Activated T-helper 1 cell treated with anti-CD3 and anti-CD28 coated beads, Interleukin-12 subunit alpha, Interleukin-12 subunit beta, Interleukin-2, Interleukin-4 antibody, amounts not matched to agents 30 ng/mL and 10 ng/mL and 1 ng/mL, durations not matched to agents 14 hours and 24 hours and 36 hours (primary cell): ENCODE measurements around the gene MAPKAPK2. TPM values are rescaled to one million over a fixed set of nuclear protein-coding genes. Genes with fewer than 3 reads are reported as not detected.

Experiments
- DNase-seq: peaks from one replicate; pipeline ENCODE4 v3.0.0; 2021; ENCODE audit warnings: low spot score
- H3K27ac Mint-ChIP-seq: one replicate; pipeline ENCODE4 v1.8.0; 2021; ENCODE audit warnings: mild to moderate bottlenecking, mixed read lengths
- H3K27me3 Mint-ChIP-seq: one replicate; pipeline ENCODE4 v1.8.0; 2022; ENCODE audit warnings: mild to moderate bottlenecking, moderate library complexity, mixed read lengths; ENCODE audit not compliant: insufficient read depth
- H3K36me3 Mint-ChIP-seq: one replicate; pipeline ENCODE4 v1.8.0; 2021; ENCODE audit warnings: low read depth, mixed read lengths
- H3K4me1 Mint-ChIP-seq: one replicate; pipeline ENCODE4 v1.8.0; 2021; ENCODE audit warnings: low read depth, mixed read lengths
- H3K4me3 Mint-ChIP-seq: one replicate; pipeline ENCODE4 v1.8.0; 2021; ENCODE audit warnings: mild to moderate bottlenecking, moderate library complexity, mixed read lengths
- H3K9me3 Mint-ChIP-seq: one replicate; pipeline ENCODE4 v1.8.0; 2021; ENCODE audit warnings: mixed read lengths
- intact Hi-C: fragments of 100-400 bp; cut with micrococcal nuclease; formaldehyde crosslinking; loops from one replicate; pipeline ENCODE4 v1.15.1; 2024
- total RNA-seq: library from RNA; stranded (reverse); gene quantifications from 2 replicates; pipeline ENCODE4 v1.2.3, GENCODE V29; 2022

The MAPKAPK2 gene
- total RNA-seq, 1 donor from 2014 or later = 120 TPM

DNA sequence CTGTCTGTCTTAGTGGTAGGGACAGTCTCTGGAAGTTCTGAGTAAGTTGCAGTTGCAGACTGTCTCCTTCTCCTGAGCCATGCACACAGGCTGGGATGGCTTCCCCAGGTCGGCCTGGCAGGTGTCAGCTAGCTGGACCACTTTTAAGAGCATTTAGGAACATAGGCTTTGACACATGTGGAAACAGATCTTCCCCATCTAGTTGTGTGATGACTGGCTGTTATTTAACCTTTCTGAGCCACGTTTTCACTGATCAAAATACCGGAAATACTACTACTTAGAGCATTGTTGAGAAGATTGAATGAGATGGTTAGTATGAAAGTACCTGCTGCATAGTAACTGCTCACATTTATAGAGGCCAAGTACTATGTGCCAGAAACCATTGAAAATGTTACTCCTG is 6.2 kb upstream of the MAPKAPK2 start:
- H3K4me3 Mint-ChIP-seq = no peak overlapping the region

GRCh38 chr1:206679738-206680211 is 4.9 kb upstream of the MAPKAPK2 start:
- Mint-ChIP-seq H3K27ac (peak overlapping the region; percentile 59), H3K4me3 (peak overlapping the region; percentile 27), H3K36me3 (no peaks in the 10 kb centered on the region), H3K4me1 (peaks cover 53% of the 10 kb centered on the region), H3K9me3 (no peaks in the 10 kb centered on the region), H3K27me3 (peaks cover 7% of the 10 kb centered on the region)
- no peak for DNase-seq
- intact Hi-C loops = no loop called here

More for the DNA sequence above, 6.2 kb upstream of the MAPKAPK2 start:
- peak overlapping the region; percentile 21 for H3K27ac Mint-ChIP-seq
- no peaks in the 10 kb centered on the region for H3K36me3 Mint-ChIP-seq
- intact Hi-C loops = no loop called here
- no peak for DNase-seq
- H3K9me3 Mint-ChIP-seq = no peaks in the 10 kb centered on the region
- H3K4me1 Mint-ChIP-seq = peaks cover 41% of the 10 kb centered on the region
- peaks cover 5% of the 10 kb centered on the region for H3K27me3 Mint-ChIP-seq

GRCh38 chr1:206680279-206680678 is 4.4 kb upstream of the MAPKAPK2 start:
- no peaks in the 10 kb centered on the region for H3K9me3 Mint-ChIP-seq
- no peaks in the 10 kb centered on the region for H3K36me3 Mint-ChIP-seq
- H3K27ac Mint-ChIP-seq = peak overlapping the region; percentile 59
- no peak for DNase-seq
- H3K27me3 Mint-ChIP-seq = peaks cover 7% of the 10 kb centered on the region
- H3K4me3 Mint-ChIP-seq = no peak overlapping the region
- peaks cover 53% of the 10 kb centered on the region for H3K4me1 Mint-ChIP-seq
- intact Hi-C loops = no loop called here

- no peaks in the 10 kb centered on the region for H3K9me3 Mint-ChIP-seq
- H3K27ac Mint-ChIP-seq = peak overlapping the region; percentile 19
- H3K36me3 Mint-ChIP-seq = no peaks in the 10 kb centered on the region
- no peak overlapping the region for H3K4me3 Mint-ChIP-seq
- intact Hi-C loops = no loop called here
- peaks cover 7% of the 10 kb centered on the region for H3K27me3 Mint-ChIP-seq
- H3K4me1 Mint-ChIP-seq = peaks cover 56% of the 10 kb centered on the region
- no peak for DNase-seq
These were observed 3.3 kb upstream of the MAPKAPK2 start for GRCh38 chr1:206681359-206681758.

- Mint-ChIP-seq H3K4me3 (no peak overlapping the region), H3K27me3 (peaks cover 7% of the 10 kb centered on the region), H3K27ac (no peak overlapping the region), H3K9me3 (no peaks in the 10 kb centered on the region), H3K4me1 (peaks cover 64% of the 10 kb centered on the region), H3K36me3 (peaks cover 4% of the 10 kb centered on the region)
- DNase-seq = no peak
- intact Hi-C loops = no loop called here
These were observed 2.6 kb upstream of the MAPKAPK2 start for GRCh38 chr1:206682111-206682510.

- no peaks in the 10 kb centered on the region for H3K9me3 Mint-ChIP-seq
- no peak overlapping the region for H3K4me3 Mint-ChIP-seq
- intact Hi-C loops = no loop called here
- no peak overlapping the region for H3K27ac Mint-ChIP-seq
- no peak for DNase-seq
- peaks cover 75% of the 10 kb centered on the region for H3K4me1 Mint-ChIP-seq
- peaks cover 7% of the 10 kb centered on the region for H3K27me3 Mint-ChIP-seq
- peaks cover 9% of the 10 kb centered on the region for H3K36me3 Mint-ChIP-seq
These were observed 1.4 kb upstream of the MAPKAPK2 start for GRCh38 chr1:206683313-206683712.

DNA sequence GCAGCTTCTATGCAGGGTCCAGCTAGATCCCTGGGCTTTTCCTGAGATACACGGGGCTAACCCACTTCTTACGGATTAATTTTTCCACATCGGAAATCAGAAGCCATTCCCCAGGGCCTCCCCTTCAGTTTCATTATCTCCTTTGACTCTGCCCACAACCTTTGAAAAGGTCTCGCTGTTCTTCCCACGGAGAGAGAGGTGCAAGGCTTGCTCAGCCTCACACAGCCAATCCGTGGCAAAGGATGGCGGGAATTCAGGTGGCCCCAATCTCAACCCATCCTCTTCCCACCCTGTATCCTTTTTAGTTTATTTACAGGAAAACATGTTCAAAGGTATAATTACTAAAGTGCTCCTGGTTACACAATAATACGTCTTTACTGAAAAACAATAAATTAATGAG is 702 bp upstream of the MAPKAPK2 start:
- Mint-ChIP-seq H3K4me1 (peaks cover 71% of the 10 kb centered on the region), H3K27ac (no peak overlapping the region), H3K36me3 (peaks cover 9% of the 10 kb centered on the region), H3K9me3 (no peaks in the 10 kb centered on the region), H3K27me3 (peaks cover 7% of the 10 kb centered on the region), H3K4me3 (peak overlapping the region; percentile 86)
- intact Hi-C loops = loop anchor here (1.0 to 2.0 kb wide), 3 partner anchors 19 to 366 kb away; no protein-coding TSS in a partner anchor
- DNase-seq = no peak

GRCh38 chr1:206685334-206685768 is 646 bp downstream of the MAPKAPK2 start:
- Mint-ChIP-seq H3K4me1 (peaks cover 72% of the 10 kb centered on the region), H3K27ac (peak overlapping the region; percentile 96), H3K36me3 (peaks cover 9% of the 10 kb centered on the region), H3K9me3 (no peaks in the 10 kb centered on the region), H3K4me3 (peak overlapping the region; percentile 98), H3K27me3 (peaks cover 7% of the 10 kb centered on the region)
- DNase-seq = no peak
- intact Hi-C loops = loop anchor here (1.0 to 5.0 kb wide), 5 partner anchors 21 to 637 kb away; partner anchors contain the start of genes CD55 and EIF2D

- Mint-ChIP-seq H3K4me1 (peaks cover 74% of the 10 kb centered on the region), H3K27ac (peak overlapping the region; percentile 95), H3K36me3 (peaks cover 9% of the 10 kb centered on the region), H3K27me3 (peaks cover 7% of the 10 kb centered on the region), H3K9me3 (no peaks in the 10 kb centered on the region), H3K4me3 (peak overlapping the region; percentile 98)
- peak; percentile 42 for DNase-seq
- intact Hi-C loops = loop anchor here (1.0 to 5.0 kb wide), 7 partner anchors 17 to 636 kb away; partner anchors contain the start of genes CD55, DYRK3 and EIF2D
These were observed 1.2 kb downstream of the MAPKAPK2 start for GRCh38 chr1:206685769-206686477.

DNA sequence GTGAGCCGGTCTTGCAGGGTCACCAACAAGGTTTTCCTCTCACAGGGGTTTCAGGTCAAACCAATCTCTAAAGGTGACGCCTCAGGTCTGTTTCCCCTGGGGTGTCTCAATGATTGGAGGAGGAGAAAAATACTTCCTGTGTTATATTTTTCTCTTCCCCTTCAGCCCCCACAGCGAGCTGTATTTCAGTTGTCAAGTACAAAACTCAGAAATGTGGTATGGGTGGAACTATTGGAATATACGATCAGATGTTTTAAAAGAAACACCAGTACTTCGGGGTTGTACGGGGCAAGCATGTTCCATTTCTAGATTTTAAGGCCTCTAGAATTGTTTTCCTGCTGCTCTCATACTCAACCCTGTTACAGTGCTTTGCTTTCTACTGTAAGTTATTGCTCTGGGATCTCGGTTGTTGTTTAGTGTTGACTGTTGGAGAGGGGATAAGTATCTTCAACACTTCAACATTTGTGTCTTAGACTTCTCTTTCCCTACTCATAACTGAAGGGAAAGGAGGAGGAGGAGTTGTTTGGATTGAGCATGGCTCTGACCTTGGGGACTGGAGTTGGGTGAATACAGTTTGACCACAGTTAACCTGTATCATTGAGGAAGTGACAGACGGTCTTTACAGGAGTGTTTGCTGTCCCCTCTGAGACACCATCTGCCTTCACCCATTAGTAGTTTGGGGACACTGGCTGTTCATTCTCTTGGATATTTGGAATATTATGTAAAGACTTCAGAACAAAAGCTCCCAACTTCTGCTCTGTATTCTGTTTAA is 2.0 kb downstream of the MAPKAPK2 start:
- intact Hi-C loops = loop anchor here (1.0 to 5.0 kb wide), 3 partner anchors 17 to 636 kb away; partner anchors contain the start of genes CD55 and DYRK3
- peaks cover 76% of the 10 kb centered on the region for H3K4me1 Mint-ChIP-seq
- H3K9me3 Mint-ChIP-seq = no peaks in the 10 kb centered on the region
- peaks cover 7% of the 10 kb centered on the region for H3K27me3 Mint-ChIP-seq
- peak overlapping the region; percentile 95 for H3K27ac Mint-ChIP-seq
- H3K4me3 Mint-ChIP-seq = peak overlapping the region; percentile 98
- DNase-seq = no peak
- H3K36me3 Mint-ChIP-seq = peaks cover 9% of the 10 kb centered on the region

GRCh38 chr1:206687251-206687914 is 2.7 kb downstream of the MAPKAPK2 start:
- Mint-ChIP-seq H3K27me3 (peaks cover 5% of the 10 kb centered on the region), H3K4me1 (peaks cover 76% of the 10 kb centered on the region), H3K36me3 (peaks cover 9% of the 10 kb centered on the region), H3K9me3 (no peaks in the 10 kb centered on the region), H3K4me3 (peak overlapping the region; percentile 98), H3K27ac (peak overlapping the region; percentile 95)
- intact Hi-C loops = loop anchor here (5.0 kb wide), 1 partner anchor 635 kb away; the partner anchor contains the start of gene CD55
- no peak for DNase-seq

GRCh38 chr1:206687915-206688442 is 3.3 kb downstream of the MAPKAPK2 start:
- peak overlapping the region; percentile 98 for H3K4me3 Mint-ChIP-seq
- no peak overlapping the region for H3K27ac Mint-ChIP-seq
- H3K4me1 Mint-ChIP-seq = peaks cover 75% of the 10 kb centered on the region
- no peak for DNase-seq
- H3K9me3 Mint-ChIP-seq = no peaks in the 10 kb centered on the region
- H3K36me3 Mint-ChIP-seq = peaks cover 13% of the 10 kb centered on the region
- intact Hi-C loops = loop anchor here (1.0 to 5.0 kb wide), 2 partner anchors 10 to 634 kb away; partner anchors contain the start of gene CD55
- peaks cover 5% of the 10 kb centered on the region for H3K27me3 Mint-ChIP-seq
